ENCODE results near the gene MMD.
"Not testable (repeated sequence)": the region's sequence is repeated elsewhere in the genome, so short reads cannot be mapped to it uniquely, and the experiment has no call there.

Gene MMD

GRCh38 chr17:55420067-55420775 lies 1.4 kb downstream of the MMD start:
- DNase-seq (ENCODE audit: low read depth), result peak; percentile 7

DNA sequence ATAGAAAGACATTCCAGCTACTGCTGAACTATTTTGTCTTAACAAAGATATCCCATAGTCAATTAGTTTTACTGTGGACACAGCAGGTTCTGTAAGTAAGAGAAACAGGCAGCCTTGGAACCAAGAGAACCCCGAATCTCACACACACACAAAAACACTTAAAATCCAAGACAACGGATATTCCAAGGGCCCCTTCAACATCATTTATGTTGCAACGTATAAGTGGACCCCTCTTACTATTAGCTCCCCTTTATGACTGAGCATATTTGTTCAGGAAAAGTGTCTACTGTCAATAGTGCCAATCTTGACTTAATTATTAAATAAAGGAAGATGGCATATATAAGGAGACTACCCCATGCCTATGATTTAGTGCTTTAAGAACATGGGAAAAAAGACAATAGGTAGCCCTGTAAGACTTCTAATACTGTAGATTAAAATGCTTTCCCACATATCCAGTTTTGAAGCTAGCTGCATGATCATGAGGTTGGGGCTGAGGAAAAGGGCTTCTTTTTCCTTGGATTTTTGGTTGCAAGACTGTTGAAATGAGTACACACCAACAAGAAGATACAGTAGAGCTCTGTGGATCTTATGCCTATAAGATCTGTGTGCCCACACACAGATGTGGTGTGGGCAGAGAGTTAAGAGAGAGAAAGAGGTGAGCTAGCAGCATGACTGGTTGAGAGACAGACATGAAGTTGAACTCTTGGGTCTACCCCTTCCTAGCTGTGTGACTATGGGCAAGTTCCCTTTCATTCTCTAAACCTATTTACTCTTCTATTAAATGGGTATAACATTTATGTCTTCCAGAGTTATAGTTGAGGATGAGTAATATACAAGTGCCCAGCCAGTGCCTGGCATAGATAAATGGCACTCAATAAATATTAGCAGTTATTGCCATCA lies 3.0 kb downstream of the MMD start:
- no peak for DNase-seq (ENCODE audit: low read depth)

DNA sequence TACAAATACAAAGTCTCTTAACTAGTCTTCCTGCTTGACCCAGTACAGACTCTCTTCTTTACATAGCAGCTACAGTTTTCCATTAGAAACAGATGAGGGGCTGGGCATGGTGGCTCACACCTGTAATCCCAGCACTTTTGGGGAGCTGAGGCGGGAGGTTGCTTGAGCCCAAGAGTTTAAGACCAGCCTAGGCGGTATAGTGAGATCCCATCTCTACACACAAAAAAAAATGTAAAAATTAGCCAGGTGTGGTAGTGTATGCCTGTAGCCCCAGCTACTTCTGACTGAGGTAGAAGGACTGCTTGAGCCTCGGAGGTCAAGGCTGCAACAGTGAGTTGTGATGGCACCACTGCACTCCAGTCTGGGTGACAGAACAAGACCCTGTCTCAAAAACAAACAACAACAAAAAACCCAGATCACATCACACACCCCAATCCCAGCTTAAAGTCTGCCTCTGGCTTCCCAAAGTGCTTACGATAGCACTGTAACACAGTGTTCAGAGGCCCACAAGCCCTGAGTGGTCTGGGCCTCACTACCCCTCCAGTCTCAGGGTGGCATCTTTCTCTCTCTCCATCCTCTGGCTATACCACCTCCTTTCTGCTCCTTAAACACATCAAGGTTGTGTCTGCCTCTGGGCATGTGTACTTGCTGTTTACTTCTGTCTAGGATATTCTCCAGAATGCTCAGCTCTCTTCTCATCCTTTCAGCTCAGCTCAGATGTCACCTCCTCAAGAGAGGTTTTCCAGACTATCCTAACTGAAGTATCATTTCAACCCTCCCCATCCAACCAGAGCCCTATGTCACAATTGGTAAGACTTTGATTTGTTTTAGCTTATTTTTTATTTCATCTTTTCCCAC lies 4.0 kb downstream of the MMD start:
- no peak for DNase-seq (ENCODE audit: low read depth)

- no peak for DNase-seq (ENCODE audit: low read depth)
Observed at GRCh38 chr17:55416470-55417052, 5.1 kb downstream of the MMD start.

DNA sequence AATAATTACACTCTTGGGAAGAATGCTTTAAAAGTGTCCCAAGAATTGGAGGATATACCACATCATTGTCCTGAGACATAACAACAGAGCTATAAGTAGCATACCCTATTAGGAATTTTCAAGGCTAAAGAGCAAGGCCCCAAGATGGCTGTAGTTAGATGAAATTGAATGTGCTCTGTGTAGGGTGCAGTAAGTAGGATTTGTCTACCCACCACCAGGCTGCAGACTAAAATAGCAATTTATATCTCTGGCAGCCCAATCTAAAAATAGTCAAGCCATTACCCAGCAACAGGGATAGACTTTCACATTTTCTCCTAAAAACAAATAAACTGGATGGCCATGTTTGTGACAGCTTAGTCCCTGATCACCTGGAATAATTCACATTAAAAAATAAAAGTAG lies 5.6 kb downstream of the MMD start:
- DNase-seq (ENCODE audit: low read depth), result no peak

GRCh38 chr17:55414983-55415382 lies 6.7 kb downstream of the MMD start:
- DNase-seq (ENCODE audit: low read depth), result no peak

DNA sequence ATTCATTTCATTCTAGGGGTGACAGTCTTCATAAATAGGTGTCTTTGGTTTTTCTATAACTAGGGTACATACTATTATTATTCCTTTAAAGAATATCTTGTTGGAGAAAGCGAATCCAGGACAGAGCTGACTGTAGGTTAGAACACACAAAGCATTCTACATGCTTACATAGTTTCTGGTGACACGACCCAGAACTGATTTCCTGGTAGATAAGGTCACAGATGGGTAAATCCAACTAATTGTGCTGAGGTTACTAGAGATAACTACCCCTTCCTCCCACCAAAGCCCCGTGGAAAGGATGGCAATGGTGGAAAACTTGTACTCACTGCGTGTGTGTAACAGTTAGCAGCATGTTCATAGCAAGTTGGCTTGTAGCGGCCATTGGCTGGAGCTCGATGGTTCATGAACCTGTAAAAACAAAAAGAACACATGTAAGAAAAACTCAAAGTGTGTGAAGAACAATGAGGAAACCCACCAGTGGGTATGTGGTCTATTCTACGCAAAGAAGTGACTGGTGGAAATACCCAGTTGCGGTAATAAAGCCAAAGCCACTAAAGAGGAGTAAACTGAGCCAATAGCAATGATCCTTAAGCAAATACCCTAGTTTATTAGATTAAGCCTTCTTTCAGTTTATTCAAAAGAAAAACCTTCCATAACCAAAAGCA lies 7.7 kb downstream of the MMD start:
- no peak for DNase-seq (ENCODE audit: low read depth)

DNA sequence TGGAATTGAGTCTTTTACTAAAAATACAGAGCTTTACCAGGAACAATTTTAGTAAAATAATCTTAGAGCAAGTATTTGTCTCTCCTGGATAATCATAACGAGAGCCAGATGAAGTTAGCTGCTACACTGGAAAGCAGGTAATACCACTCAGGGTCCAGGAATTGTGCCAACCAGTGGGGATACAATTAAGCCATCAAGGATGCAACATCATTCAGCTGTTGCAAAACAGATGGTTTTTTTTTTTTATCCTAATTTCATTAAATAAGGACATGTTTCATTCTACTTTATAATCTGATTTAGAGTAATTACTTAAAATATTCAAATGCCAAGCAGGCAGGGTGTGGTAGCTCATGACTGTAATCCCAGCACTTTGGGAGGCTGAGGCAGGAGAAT lies 10.2 kb downstream of the MMD start:
- DNase-seq (ENCODE audit: low read depth), result no peak

GRCh38 chr17:55410722-55411462 lies 10.7 kb downstream of the MMD start:
- DNase-seq (ENCODE audit: low read depth), result no peak

DNA sequence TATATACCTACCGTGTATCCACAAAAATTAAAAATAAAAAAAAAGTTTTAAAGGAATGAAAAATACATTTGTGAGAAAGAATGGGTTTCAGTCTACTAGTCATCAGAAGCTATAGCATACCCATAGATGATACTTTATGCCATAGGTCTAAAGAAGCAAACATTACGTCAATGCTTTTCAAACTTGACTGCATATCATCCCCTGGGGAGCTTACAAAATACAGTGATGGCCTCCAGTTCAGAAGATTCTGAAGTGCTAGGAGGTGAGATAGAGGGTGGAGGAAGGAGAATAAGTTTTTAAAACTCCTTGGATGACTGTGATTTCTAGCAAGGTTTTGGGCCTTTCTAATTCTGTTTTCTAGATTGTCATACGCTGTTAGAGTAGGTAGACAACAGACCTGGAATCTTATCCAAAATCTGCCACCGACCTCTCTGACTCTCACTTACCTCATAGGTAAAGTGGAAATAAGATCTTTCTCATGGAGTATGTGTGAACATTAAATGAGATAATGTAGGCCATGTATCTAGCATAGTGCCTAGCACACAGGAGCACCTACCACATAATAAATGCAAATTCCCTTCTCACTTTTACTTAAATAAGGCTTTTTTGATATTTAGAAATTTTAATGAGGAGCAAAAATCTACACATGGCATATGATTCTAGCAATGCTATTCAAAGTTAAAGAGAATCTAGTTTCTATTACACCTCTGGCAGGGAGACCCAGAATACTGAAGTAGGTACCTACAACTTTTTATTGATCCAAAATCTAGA lies 12.4 kb downstream of the MMD start:
- no peak for DNase-seq (ENCODE audit: low read depth)

GRCh38 chr17:55407641-55408566 lies 13.7 kb downstream of the MMD start:
- no peak for DNase-seq (ENCODE audit: low read depth)

DNA sequence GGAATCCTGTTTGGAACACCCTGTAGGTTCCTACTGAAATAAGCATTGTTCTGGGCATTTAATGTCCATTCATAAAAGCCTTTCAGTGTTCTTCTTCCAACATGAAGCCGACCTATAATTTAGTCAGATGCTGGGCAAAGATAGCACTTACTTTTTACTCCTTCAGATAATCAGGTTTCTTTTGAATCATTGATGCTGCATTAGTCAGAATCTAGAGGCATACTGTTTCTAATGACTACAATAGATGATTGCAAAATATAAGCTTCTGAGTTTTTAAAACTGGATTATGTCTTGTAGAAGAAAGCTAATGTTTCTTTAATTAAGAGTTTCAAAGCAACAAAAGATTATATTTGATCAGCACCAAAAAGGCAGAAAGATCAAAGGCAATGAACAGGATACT lies 16.0 kb downstream of the MMD start:
- DNase-seq (ENCODE audit: low read depth), result no peak

- DNase-seq (ENCODE audit: low read depth), result not testable (repeated sequence)
Observed at GRCh38 chr17:55404197-55404596, 17.4 kb downstream of the MMD start.

DNA sequence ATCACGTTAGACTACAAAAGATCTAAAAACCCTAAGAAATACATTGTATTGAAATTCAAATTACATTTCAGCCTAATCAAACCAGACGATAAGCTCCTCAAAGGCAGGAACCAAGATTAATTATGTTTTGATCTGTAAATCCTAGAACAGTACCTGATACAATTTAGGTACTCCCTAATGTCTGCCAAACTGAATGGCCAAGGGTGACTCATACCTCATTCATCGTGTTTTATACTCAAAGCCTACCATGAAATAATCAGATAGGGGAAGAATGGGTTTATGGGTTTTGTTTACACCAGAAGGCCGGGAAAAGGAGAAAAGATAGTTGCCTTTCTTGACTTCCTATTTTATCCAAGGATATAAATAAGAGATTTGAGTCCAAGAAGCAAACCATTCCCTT lies 19.3 kb downstream of the MMD start:
- no peak for DNase-seq (ENCODE audit: low read depth)

- no peak for DNase-seq (ENCODE audit: low read depth)
Observed at GRCh38 chr17:55398689-55399088, 22.9 kb downstream of the MMD start.

DNA sequence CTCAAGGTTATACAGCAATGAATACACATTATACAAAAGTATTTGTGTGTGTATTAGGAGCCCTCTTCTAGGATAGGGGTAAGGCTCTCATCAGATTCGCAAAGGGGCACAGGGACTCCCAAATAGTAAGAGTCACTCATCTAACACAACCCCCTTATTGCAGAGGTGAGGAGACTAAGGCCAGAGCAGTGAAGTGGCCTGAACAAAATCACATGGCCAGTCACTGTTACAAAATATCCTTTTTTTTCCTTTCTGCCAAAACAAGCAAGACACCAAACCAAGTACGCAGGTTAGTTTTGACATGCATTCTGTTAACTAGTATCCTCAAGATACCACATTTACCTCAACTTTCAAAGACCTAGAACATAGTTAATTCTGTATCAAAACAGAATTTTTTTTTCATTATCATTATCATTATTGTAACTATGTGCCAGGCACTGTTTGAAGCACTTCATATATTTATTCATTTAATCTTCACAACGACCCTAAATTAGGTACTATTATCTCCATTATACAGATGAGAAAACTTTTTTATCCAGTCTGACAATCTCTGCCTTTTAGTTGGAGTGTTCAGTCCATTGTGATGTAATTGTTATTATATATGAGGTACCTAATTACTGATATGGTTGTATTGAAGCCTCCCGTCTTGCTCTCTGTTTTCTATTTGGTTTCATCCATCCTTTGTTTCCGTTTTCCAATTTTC lies 25.7 kb downstream of the MMD start:
- DNase-seq (ENCODE audit: low read depth), result no peak

GRCh38 chr17:55394357-55395021 lies 27.1 kb downstream of the MMD start:
- DNase-seq (ENCODE audit: low read depth), result no peak

All from activated T-cell treated with anti-CD3 and anti-CD28 coated beads for 24 hours (primary cell).